SK-N-SH (cell line): ENCODE data around the gene MUC12.

Experiments used
- POLR2AphosphoS5 ChIP-seq: IDR thresholded peaks from 2 replicates; pipeline ENCODE4 v1.6.1; 2012; ENCODE audit warnings: low read depth, low read length
- RAD21 ChIP-seq: IDR thresholded peaks from 2 replicates; pipeline ENCODE4 v1.6.1; 2012; ENCODE audit warnings: mild to moderate bottlenecking, low read length
- SIN3A ChIP-seq: IDR thresholded peaks from 2 replicates; pipeline ENCODE4 v1.6.1; 2012; ENCODE audit warnings: low read depth, mild to moderate bottlenecking, low read length, moderate library complexity, borderline replicate concordance
- TAF1 ChIP-seq: IDR thresholded peaks from 2 replicates; pipeline ENCODE4 v1.6.1; 2012; ENCODE audit warnings: low read depth, mild to moderate bottlenecking, low read length, moderate library complexity, borderline replicate concordance
- TF ChIP-seq, protein P1 (sequence below): fragments of 200-600 bp; sonication (generic); IDR thresholded peaks from 2 replicates; pipeline ENCODE4 v1.6.1; 2017; ENCODE audit warnings: antibody characterized with exemption, mild to moderate bottlenecking, moderate library complexity
- TF ChIP-seq, protein P2 (sequence below): fragments of 150-350 bp; IDR thresholded peaks from 2 replicates; pipeline ENCODE4 v1.6.1; 2016; ENCODE audit warnings: mild to moderate bottlenecking, low read depth, low read length
- TF ChIP-seq, protein P3 (sequence below): IDR thresholded peaks from 2 replicates; pipeline ENCODE4 v1.4.0; 2012; ENCODE audit warnings: low read depth, borderline replicate concordance

DNA sequence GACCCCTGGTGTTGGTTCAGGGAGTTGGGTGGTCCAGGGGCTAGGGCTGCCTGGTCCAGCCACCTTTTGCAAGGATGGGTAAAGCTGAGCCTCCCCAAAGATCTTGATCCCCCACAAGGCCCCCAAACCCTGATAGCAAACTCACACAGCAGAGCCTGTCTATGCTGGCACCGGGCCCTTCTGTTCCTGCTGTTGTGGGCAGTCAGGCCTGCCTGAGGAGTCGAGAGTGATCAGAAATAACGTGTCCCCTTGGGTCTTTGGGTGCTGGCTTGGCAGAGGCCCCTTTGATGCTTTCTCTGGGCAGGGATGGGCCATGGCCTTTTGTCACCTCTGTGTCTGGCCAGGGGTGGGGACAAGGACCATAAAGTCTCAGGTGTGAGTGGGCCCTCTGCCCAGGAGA lies 715 bp upstream of the MUC12 start:
- TF ChIP-seq RAD21: no peak
- TF ChIP-seq, protein P1, sequence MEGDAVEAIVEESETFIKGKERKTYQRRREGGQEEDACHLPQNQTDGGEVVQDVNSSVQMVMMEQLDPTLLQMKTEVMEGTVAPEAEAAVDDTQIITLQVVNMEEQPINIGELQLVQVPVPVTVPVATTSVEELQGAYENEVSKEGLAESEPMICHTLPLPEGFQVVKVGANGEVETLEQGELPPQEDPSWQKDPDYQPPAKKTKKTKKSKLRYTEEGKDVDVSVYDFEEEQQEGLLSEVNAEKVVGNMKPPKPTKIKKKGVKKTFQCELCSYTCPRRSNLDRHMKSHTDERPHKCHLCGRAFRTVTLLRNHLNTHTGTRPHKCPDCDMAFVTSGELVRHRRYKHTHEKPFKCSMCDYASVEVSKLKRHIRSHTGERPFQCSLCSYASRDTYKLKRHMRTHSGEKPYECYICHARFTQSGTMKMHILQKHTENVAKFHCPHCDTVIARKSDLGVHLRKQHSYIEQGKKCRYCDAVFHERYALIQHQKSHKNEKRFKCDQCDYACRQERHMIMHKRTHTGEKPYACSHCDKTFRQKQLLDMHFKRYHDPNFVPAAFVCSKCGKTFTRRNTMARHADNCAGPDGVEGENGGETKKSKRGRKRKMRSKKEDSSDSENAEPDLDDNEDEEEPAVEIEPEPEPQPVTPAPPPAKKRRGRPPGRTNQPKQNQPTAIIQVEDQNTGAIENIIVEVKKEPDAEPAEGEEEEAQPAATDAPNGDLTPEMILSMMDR: no peak
- TF ChIP-seq, protein P2, sequence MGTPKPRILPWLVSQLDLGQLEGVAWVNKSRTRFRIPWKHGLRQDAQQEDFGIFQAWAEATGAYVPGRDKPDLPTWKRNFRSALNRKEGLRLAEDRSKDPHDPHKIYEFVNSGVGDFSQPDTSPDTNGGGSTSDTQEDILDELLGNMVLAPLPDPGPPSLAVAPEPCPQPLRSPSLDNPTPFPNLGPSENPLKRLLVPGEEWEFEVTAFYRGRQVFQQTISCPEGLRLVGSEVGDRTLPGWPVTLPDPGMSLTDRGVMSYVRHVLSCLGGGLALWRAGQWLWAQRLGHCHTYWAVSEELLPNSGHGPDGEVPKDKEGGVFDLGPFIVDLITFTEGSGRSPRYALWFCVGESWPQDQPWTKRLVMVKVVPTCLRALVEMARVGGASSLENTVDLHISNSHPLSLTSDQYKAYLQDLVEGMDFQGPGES: no peak
- no peak for TF ChIP-seq POLR2AphosphoS5
- TF ChIP-seq TAF1: no peak
- TF ChIP-seq, protein P3, sequence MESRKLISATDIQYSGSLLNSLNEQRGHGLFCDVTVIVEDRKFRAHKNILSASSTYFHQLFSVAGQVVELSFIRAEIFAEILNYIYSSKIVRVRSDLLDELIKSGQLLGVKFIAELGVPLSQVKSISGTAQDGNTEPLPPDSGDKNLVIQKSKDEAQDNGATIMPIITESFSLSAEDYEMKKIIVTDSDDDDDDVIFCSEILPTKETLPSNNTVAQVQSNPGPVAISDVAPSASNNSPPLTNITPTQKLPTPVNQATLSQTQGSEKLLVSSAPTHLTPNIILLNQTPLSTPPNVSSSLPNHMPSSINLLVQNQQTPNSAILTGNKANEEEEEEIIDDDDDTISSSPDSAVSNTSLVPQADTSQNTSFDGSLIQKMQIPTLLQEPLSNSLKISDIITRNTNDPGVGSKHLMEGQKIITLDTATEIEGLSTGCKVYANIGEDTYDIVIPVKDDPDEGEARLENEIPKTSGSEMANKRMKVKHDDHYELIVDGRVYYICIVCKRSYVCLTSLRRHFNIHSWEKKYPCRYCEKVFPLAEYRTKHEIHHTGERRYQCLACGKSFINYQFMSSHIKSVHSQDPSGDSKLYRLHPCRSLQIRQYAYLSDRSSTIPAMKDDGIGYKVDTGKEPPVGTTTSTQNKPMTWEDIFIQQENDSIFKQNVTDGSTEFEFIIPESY: no peak
- no peak for TF ChIP-seq SIN3A
